Prostate gland (tissue), 2 donors: ENCODE results near the gene SYNPO2.

Experiments
- POLR2A ChIP-seq: fragments of 450-650 bp; IDR thresholded peaks from one replicate; pipeline ENCODE4 v1.6.1; 2016; ENCODE audit warnings: antibody characterized with exemption, mild to moderate bottlenecking
- TF ChIP-seq, protein P1 (sequence below), 4 experiments: fragments of 200-600 bp in 2 of 4; fragments of 450-650 bp in 2 of 4; sonication (generic) in 2 of 4; IDR thresholded peaks; 1 replicate in 3 of 4; 2 replicates in 1 of 4; pipeline ENCODE4 v1.5.1; 2016 to 2019; ENCODE audit warnings: antibody characterized with exemption in 4 of 4, mild to moderate bottlenecking in 2 of 4, moderate library complexity in 2 of 4

DNA sequence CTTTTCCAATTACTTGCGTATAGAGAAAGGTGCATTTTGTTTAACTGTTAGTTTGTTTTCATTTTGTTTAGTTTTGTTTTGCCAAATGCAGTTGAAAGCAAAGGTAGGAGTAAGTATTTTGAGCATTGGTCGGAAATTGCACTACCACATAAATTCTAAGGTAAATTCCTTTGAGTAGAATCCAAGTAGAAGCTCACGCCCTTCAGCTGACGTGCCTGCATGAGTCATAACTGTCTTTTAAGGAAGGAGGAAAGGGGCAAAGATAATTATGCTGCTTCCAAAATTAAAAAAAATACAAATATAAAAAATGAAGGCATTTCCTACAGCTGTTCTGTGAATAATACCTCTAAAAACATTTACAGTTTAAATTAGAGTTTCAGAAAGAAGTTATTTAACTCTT lies 136.8 kb downstream of the SYNPO2 start:
- TF ChIP-seq, protein P1, sequence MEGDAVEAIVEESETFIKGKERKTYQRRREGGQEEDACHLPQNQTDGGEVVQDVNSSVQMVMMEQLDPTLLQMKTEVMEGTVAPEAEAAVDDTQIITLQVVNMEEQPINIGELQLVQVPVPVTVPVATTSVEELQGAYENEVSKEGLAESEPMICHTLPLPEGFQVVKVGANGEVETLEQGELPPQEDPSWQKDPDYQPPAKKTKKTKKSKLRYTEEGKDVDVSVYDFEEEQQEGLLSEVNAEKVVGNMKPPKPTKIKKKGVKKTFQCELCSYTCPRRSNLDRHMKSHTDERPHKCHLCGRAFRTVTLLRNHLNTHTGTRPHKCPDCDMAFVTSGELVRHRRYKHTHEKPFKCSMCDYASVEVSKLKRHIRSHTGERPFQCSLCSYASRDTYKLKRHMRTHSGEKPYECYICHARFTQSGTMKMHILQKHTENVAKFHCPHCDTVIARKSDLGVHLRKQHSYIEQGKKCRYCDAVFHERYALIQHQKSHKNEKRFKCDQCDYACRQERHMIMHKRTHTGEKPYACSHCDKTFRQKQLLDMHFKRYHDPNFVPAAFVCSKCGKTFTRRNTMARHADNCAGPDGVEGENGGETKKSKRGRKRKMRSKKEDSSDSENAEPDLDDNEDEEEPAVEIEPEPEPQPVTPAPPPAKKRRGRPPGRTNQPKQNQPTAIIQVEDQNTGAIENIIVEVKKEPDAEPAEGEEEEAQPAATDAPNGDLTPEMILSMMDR (IDR thresholded peaks at IDR 0.05): no peak
- TF ChIP-seq POLR2A: no peak
